Effector memory CD8-positive, alpha-beta T cell (primary cell): ENCODE data around the gene METTL22.

ENCODE experiments used
- ATAC-seq: fragments of 150-1000 bp; cut with Tn5 transposase; replicated peaks from 2 replicates; pipeline ENCODE4 v1.10.0; 2021; ENCODE audit warnings: mild to moderate bottlenecking, moderate library complexity
- DNase-seq, 3 experiments: peaks; one replicate each; pipeline ENCODE4 v3.0.0; 2021
- H3K27ac Mint-ChIP-seq, 2 donors: one replicate each; pipeline ENCODE4 v1.8.0; 2022; ENCODE audit warnings: mild to moderate bottlenecking in 2 of 2, mixed read lengths in 2 of 2, moderate library complexity in 2 of 2
- H3K27me3 Mint-ChIP-seq, 2 donors: one replicate each; pipeline ENCODE4 v1.8.0; 2022; ENCODE audit warnings: mixed read lengths in 2 of 2
- H3K36me3 Mint-ChIP-seq: one replicate; pipeline ENCODE4 v1.8.0; 2022; ENCODE audit warnings: mild to moderate bottlenecking, moderate library complexity, mixed read lengths; ENCODE audit not compliant: insufficient read depth
- H3K4me1 Mint-ChIP-seq, 2 donors: one replicate each; pipeline ENCODE4 v1.8.0; 2022; ENCODE audit warnings: low read depth in 2 of 2, mixed read lengths in 2 of 2
- H3K4me3 Mint-ChIP-seq, 2 donors: one replicate each; pipeline ENCODE4 v1.8.0; 2022; ENCODE audit warnings: mild to moderate bottlenecking in 2 of 2, mixed read lengths in 2 of 2, moderate library complexity in 2 of 2
- H3K9me3 Mint-ChIP-seq, 2 donors: one replicate each; pipeline ENCODE4 v1.8.0; 2022; ENCODE audit warnings: mixed read lengths in 2 of 2
- total RNA-seq, 9 experiments: gene quantifications; one replicate each; lab custom pipeline; 2026; lab: John Stamatoyannopoulos, UW

Gene METTL22, protein sequence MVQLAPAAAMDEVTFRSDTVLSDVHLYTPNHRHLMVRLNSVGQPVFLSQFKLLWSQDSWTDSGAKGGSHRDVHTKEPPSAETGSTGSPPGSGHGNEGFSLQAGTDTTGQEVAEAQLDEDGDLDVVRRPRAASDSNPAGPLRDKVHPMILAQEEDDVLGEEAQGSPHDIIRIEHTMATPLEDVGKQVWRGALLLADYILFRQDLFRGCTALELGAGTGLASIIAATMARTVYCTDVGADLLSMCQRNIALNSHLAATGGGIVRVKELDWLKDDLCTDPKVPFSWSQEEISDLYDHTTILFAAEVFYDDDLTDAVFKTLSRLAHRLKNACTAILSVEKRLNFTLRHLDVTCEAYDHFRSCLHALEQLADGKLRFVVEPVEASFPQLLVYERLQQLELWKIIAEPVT
- total RNA-seq, result 11.7 to 39.1 (median 16.0) reads per million in 9 experiments

GRCh38 chr16:8621572-8622314, at the start of gene METTL22:
Gene METTL22 (plus strand): TSS chr16:8621698. CDS start chr16:8625666, 3,968 bp downstream.
- ATAC-seq (peak; percentile 97), DNase-seq (peak; percentile 86 to 92 (median 91))
- Mint-ChIP-seq H3K36me3 (peaks cover 29% of the 10 kb centered on the region), H3K9me3 (no peaks in the 10 kb centered on the region), H3K27me3 (peaks cover 8 to 9% of the 10 kb centered on the region in 2 donors), H3K27ac (peak within 1 kb of the TSS; percentile 89 to 90), H3K4me1 (peaks cover 10 to 20% of the 10 kb centered on the region in 2 donors), H3K4me3 (peak within 1 kb of the TSS; percentile 92 to 93)

DNA sequence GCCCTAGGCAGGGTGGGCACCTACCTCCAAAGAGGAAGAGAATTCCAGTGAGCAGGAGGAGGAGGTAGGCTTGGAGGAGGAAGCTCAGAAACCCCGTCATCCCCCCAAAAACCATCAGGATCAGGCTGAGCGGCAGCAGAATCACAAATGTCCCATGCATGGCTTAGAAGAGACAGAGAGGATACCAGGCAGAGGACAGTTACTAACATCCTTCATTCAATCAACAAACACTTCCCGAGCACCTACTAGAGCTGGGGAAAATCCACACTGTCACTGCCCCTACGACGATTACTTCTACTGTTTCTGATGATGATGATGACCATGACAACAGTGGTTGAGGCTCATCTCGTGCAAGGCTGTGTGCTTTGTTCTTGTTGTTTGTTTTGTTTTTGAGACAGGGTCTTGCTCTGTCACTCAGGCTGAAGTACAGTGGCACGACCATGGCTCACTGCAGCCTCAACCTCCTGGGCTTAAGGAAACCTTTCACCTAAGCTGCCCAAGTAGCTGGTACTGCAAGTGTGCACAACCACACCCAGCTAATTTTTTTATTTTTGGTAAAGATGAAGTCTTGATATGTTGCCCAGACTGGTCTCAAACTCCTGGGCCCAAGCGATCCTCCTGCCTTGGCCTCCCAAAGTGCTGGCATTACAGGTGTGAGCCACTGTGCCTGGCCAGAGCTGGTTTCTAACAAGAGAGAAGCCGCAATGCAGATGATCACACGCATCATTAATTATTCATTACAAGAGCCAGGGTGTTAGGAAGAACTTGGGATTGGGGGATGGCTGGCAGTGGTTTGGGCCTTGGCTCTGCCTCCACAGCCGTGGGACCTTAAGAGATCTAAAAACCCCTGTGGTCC, 49.2 kb upstream of the METTL22 start:
- ATAC-seq, result no peak
- H3K4me3 Mint-ChIP-seq, result no peak overlapping the region
- DNase-seq, result no peak
- H3K4me1 Mint-ChIP-seq, result peaks cover 3 to 8% of the 10 kb centered on the region in 2 donors
- no peaks in the 10 kb centered on the region for H3K9me3 Mint-ChIP-seq
- peaks cover 43 to 59% of the 10 kb centered on the region in 2 donors for H3K27me3 Mint-ChIP-seq
- H3K27ac Mint-ChIP-seq, result peak overlapping the region in 1 of 2 donors; percentile 36
- no peaks in the 10 kb centered on the region for H3K36me3 Mint-ChIP-seq

DNA sequence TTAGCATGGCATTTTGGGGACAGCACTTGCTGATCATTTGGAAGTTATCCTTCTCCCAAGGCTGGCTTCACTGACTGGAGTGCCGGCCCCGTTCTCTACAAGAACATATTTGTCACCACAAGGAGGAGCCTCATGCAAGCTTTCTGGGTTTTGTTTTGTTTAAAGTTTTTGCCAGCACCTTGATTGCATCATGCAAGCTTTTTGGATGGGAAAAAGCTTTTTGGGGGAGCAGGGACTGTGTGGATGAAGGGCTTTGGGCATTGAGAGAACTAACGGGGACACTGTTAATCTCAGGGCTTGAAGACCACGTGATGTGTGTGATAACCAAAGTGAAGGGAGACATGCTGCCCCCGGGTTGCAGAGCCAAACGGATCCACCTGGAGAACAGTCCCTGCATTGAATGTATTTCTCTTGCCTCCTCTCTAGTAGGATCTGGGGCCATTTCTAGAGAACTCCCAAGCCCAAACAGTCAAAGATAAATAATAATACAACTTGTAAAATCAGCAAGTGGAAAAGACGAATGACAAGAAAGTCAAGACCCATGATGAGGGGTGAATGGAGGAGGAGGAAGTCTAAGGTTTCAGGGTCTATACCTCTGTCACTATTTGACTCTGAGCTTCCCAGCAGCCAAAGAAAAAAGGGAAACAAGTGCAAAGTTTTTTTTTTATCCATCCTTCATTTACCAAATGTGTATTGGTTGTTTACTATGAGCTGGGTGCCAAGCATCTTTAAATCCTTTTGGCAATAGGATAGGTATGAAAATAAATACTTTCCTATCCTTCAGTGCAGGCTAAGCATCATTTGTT, 48.4 kb upstream of the METTL22 start:
- no peaks in the 10 kb centered on the region for H3K9me3 Mint-ChIP-seq
- no peak for ATAC-seq
- no peak overlapping the region for H3K4me3 Mint-ChIP-seq
- H3K27me3 Mint-ChIP-seq, result peaks cover 49 to 67% of the 10 kb centered on the region in 2 donors
- H3K36me3 Mint-ChIP-seq, result no peaks in the 10 kb centered on the region
- peaks cover 1 to 2% of the 10 kb centered on the region in 2 donors for H3K4me1 Mint-ChIP-seq
- H3K27ac Mint-ChIP-seq, result no peak overlapping the region
- no peak for DNase-seq

GRCh38 chr16:8575399-8575798, 46.1 kb upstream of the METTL22 start:
- DNase-seq (no peak), ATAC-seq (no peak)
- H3K9me3 Mint-ChIP-seq, result no peaks in the 10 kb centered on the region
- no peaks in the 10 kb centered on the region for H3K4me1 Mint-ChIP-seq
- H3K27me3 Mint-ChIP-seq, result peaks cover 53 to 81% of the 10 kb centered on the region in 2 donors
- H3K36me3 Mint-ChIP-seq, result no peaks in the 10 kb centered on the region
- no peak overlapping the region for H3K27ac Mint-ChIP-seq
- no peak overlapping the region for H3K4me3 Mint-ChIP-seq

- ATAC-seq (no peak), DNase-seq (no peak)
- Mint-ChIP-seq H3K27ac (peak overlapping the region in 1 of 2 donors; percentile 4), H3K9me3 (no peaks in the 10 kb centered on the region), H3K36me3 (no peaks in the 10 kb centered on the region), H3K4me3 (no peak overlapping the region), H3K27me3 (peaks cover 53 to 79% of the 10 kb centered on the region in 2 donors), H3K4me1 (no peaks in the 10 kb centered on the region)
Observed at GRCh38 chr16:8576141-8577004, 45.1 kb upstream of the METTL22 start.

DNA sequence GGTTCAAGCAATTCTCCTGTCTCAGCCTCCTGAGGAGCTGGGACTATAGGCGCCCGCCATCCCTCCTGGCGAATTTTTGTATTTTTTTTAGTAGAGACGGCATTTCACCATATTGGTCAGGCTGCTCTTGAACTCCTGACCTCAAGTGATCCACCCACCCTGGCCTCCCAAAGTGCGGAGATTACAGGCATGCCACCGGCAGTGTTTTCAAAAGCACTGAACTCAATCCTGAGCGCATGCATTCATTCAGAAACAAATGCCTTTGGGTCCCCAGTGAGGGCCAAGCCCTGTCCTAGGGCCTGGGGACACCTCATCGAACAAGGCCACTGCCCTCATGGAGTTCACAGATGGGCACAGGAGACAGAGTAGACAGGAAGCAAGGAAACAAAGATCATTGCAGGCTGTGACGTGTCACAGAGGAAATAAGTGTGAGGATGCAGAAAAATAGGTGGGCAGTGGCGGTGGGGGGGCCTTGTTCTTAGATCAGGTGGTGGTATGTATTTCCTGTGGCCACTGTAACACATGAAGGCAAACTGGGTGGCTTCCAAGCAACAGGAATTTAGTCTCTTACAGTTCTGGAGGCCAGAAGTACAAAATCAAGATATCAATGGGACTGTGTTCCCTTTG, 43.7 kb upstream of the METTL22 start:
- Mint-ChIP-seq H3K27ac (no peak overlapping the region), H3K36me3 (no peaks in the 10 kb centered on the region), H3K9me3 (no peaks in the 10 kb centered on the region), H3K4me1 (no peaks in the 10 kb centered on the region), H3K4me3 (no peak overlapping the region), H3K27me3 (peaks cover 46 to 78% of the 10 kb centered on the region in 2 donors)
- DNase-seq (no peak), ATAC-seq (no peak)

DNA sequence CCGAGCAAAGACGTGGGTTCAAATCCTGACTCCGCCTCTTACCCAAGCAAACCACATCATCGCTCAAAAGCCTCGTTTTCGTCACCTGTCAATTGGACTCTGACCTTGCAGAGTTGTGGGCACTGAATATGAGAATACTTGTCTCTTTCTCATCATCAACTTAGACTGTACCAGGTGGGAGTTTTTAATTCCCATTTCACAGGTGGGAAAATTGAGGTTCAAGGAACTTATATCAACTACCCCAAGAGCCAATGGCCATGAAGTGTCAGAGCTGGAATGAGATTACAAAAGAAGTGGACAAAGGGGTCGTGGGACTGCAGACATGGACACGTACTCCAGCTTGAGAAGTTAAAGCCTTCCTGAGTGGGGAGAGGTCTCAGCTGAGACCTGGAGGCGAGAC, 41.9 kb upstream of the METTL22 start:
- no peak overlapping the region for H3K4me3 Mint-ChIP-seq
- DNase-seq (no peak), ATAC-seq (no peak)
- peaks cover 35 to 81% of the 10 kb centered on the region in 2 donors for H3K27me3 Mint-ChIP-seq
- no peaks in the 10 kb centered on the region for H3K9me3 Mint-ChIP-seq
- no peak overlapping the region for H3K27ac Mint-ChIP-seq
- H3K4me1 Mint-ChIP-seq, result no peaks in the 10 kb centered on the region
- no peaks in the 10 kb centered on the region for H3K36me3 Mint-ChIP-seq

DNA sequence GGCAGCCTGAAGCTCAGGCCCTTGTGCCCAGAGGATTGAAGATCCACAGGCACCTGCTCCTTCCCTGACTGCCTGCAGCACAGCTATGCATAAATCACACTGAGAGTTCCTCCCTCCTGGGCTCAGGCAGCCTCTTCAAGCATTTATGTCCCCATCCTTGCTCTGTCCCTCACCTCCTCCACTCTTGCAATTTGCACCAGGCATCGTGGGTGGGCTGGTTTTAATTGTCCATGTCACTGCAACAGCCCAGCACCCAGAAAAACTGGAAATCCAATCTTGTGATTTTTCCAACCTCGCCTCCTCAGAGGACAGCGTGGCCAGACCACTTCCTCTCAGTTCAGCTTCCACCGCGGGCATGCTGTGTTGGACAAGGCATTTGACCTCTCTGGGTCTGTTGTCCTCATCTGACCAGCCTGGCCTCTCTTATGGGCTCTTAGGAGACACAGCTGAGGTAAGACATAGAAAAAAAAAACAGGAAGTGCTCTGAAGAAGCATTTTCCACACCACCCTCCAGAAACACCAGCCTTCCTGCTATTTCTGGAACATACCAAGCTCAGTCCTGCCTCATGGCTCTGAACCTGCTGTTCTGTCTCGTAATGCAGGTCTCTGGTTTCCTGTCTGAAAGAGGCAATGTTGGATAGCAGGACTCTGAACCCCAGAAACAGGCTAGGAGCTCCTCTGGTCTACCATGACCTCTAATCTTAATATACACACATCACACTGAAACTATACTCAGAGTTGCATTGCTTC, 39.5 kb upstream of the METTL22 start:
- peaks cover 30 to 85% of the 10 kb centered on the region in 2 donors for H3K27me3 Mint-ChIP-seq
- ATAC-seq, result no peak
- H3K36me3 Mint-ChIP-seq, result no peaks in the 10 kb centered on the region
- H3K27ac Mint-ChIP-seq, result no peak overlapping the region
- H3K4me1 Mint-ChIP-seq, result no peaks in the 10 kb centered on the region
- H3K9me3 Mint-ChIP-seq, result no peaks in the 10 kb centered on the region
- DNase-seq, result no peak
- no peak overlapping the region for H3K4me3 Mint-ChIP-seq

- Mint-ChIP-seq H3K36me3 (no peaks in the 10 kb centered on the region), H3K4me1 (no peaks in the 10 kb centered on the region), H3K4me3 (no peak overlapping the region), H3K27me3 (peaks cover 30 to 85% of the 10 kb centered on the region in 2 donors), H3K27ac (no peak overlapping the region), H3K9me3 (no peaks in the 10 kb centered on the region)
- ATAC-seq, result no peak
- DNase-seq, result no peak
Observed at GRCh38 chr16:8583199-8583598, 38.3 kb upstream of the METTL22 start.

DNA sequence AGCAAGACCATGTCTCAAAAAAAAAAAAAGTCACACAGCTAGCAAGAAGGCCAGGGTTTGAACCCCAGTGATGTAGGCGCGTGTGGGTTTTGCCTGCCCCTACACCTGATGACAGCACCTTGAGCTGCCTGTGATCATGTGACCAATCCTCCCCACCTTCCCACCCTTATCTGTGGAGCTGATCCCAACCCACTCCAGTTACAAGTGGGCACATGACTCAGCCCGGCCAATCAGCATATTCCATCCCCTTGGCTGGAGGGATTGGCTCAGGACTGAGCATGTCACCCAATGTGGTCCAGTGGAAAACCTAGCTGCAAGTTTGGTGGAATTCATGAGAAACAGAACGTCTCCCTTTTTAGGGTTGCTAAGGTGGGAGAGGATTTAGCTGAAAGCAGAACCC, 37.8 kb upstream of the METTL22 start:
- DNase-seq (no peak), ATAC-seq (no peak)
- Mint-ChIP-seq H3K36me3 (no peaks in the 10 kb centered on the region), H3K4me3 (no peak overlapping the region), H3K27ac (no peak overlapping the region), H3K9me3 (no peaks in the 10 kb centered on the region), H3K27me3 (peaks cover 33 to 85% of the 10 kb centered on the region in 2 donors), H3K4me1 (no peaks in the 10 kb centered on the region)

DNA sequence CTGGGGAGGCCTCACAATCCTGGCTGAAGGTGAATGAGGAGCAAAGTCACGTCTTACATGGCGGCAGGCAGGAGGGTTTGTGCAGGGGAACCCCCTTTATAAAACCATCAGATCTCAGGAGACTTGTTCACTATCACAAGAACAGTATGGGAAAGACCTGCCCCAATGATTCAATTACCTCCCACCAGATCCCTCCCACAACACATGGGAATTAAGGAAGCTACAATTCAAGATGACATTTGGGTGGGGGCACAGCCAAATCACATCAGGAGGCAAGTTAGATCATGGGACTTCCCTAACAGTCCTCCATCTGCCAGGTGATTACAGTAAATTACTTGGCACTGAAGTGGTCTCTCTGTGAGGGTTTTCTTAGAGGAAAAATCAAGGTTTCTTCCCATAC, 36.5 kb upstream of the METTL22 start:
- no peaks in the 10 kb centered on the region for H3K4me1 Mint-ChIP-seq
- H3K27ac Mint-ChIP-seq, result no peak overlapping the region
- no peaks in the 10 kb centered on the region for H3K36me3 Mint-ChIP-seq
- no peak overlapping the region for H3K4me3 Mint-ChIP-seq
- no peaks in the 10 kb centered on the region for H3K9me3 Mint-ChIP-seq
- ATAC-seq (no peak), DNase-seq (no peak)
- H3K27me3 Mint-ChIP-seq, result peaks cover 32 to 78% of the 10 kb centered on the region in 2 donors
